HFFc6 (cell line): ENCODE measurements around the gene ADORA1. TPM values are rescaled to one million over a fixed set of nuclear protein-coding genes. Genes with fewer than 3 reads are reported as not detected.

Experiments
- DNase-seq: peaks from one replicate; pipeline ENCODE4 v3.0.0-alpha.2; 2018
- H3K27ac Mint-ChIP-seq: 2 replicates; pipeline ENCODE4 v1.8.0; 2020; ENCODE audit warnings: mild to moderate bottlenecking, mixed read lengths
- H3K27me3 Mint-ChIP-seq: 2 replicates; pipeline ENCODE4 v1.8.0; 2021; ENCODE audit warnings: mild to moderate bottlenecking, moderate library complexity, mixed read lengths; ENCODE audit not compliant: insufficient read depth
- H3K36me3 Mint-ChIP-seq: 2 replicates; pipeline ENCODE4 v1.8.0; 2021; ENCODE audit warnings: low read depth, mixed read lengths
- H3K4me1 Mint-ChIP-seq: 2 replicates; pipeline ENCODE4 v1.8.0; 2020; ENCODE audit warnings: low read depth, mixed read lengths
- H3K4me3 Mint-ChIP-seq: 2 replicates; pipeline ENCODE4 v1.8.0; 2020; ENCODE audit warnings: mild to moderate bottlenecking, moderate library complexity, mixed read lengths
- H3K9me3 Mint-ChIP-seq: 2 replicates; pipeline ENCODE4 v1.8.0; 2020; ENCODE audit warnings: mild to moderate bottlenecking, mixed read lengths
- CTCF ChIP-seq: fragments of 200-600 bp; sonication (generic); IDR thresholded peaks from 2 replicates; pipeline ENCODE4 v1.5.0; 2021; ENCODE audit warnings: antibody characterized with exemption, mild to moderate bottlenecking
- total RNA-seq, 6 experiments: library from RNA; stranded (reverse); fragmentation: NEBNext Ultra II Directional; extraction: Animal tissue kit (Norgen Biotek cat#: 25700); gene quantifications; 2 replicates in 1 of 6; 3 replicates in 5 of 6; pipeline ENCODE4 v1.2.3, GENCODE V29; 2021

ADORA1 gene
- total RNA-seq, 6 experiments from 2014 or later = 0.25 to 5.5 (median 0.53) TPM

DNA sequence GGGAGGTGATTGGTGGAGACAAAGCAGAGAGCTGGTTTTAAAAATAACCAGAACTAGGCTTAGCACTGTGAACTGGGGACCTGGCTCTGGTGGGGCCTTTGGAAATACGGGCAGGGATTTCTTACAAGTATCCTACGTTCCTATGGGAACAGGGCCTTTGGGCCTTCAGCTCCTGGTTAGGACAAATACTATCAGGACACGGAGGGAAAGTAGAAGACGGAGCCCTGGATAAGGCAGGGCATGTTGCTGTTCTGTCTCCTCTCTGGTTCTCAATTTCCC is 36.4 kb upstream of the ADORA1 start:
- Mint-ChIP-seq H3K4me3 (no peak overlapping the region), H3K27ac (no peak overlapping the region), H3K4me1 (no peaks in the 10 kb centered on the region; the same call in 1 of the 2 replicates), H3K36me3 (peaks cover 13% of the 10 kb centered on the region; the same call in 1 of the 2 replicates), H3K27me3 (peaks cover 35% of the 10 kb centered on the region), H3K9me3 (peaks cover 16% of the 10 kb centered on the region)
- DNase-seq = no peak
- TF ChIP-seq CTCF = no peak

GRCh38 chr1:203091761-203092330 is 35.7 kb upstream of the ADORA1 start:
- Mint-ChIP-seq H3K27ac (no peak overlapping the region), H3K27me3 (peaks cover 34% of the 10 kb centered on the region), H3K9me3 (peaks cover 16% of the 10 kb centered on the region), H3K4me3 (no peak overlapping the region), H3K4me1 (no peaks in the 10 kb centered on the region; the same call in 1 of the 2 replicates), H3K36me3 (peaks cover 13% of the 10 kb centered on the region; the same call in 1 of the 2 replicates)
- TF ChIP-seq CTCF = no peak
- DNase-seq = no peak

- Mint-ChIP-seq H3K36me3 (peaks cover 13% of the 10 kb centered on the region; the same call in 1 of the 2 replicates), H3K27me3 (peaks cover 45% of the 10 kb centered on the region), H3K4me1 (no peaks in the 10 kb centered on the region; the same call in 1 of the 2 replicates), H3K9me3 (peaks cover 16% of the 10 kb centered on the region), H3K4me3 (no peak overlapping the region), H3K27ac (no peak overlapping the region)
- TF ChIP-seq CTCF = no peak
- no peak for DNase-seq
Observed at GRCh38 chr1:203093754-203094410, 33.6 kb upstream of the ADORA1 start.

DNA sequence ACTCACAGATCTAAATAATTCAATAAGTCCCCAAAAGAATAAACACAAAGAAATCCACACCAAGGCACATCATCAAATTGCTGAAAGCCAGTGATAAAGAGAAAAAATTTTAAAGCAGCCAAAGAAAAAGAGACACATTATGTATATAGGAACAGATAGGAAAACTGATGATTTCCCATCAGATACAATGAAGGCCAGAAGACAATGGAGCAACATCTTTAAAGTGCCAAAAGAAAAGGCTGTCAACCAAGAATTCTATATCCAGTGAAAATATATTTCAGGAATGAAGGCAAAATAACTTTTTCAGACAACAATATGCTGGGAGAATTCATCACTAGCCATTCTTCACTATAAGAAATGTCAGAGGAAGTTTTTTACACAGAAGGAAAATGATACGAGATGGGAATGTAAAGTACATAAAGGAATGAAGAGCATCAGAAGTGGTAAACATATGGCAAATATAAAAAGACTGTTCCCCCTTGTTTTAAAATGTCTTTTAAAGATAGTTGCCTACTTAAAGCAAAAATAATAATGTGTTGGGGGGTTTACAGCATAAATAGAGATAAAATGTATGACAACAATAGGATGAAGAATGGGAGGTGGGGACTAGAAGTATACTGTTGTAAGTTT is 32.4 kb upstream of the ADORA1 start:
- H3K36me3 Mint-ChIP-seq = peaks cover 13% of the 10 kb centered on the region; the same call in 1 of the 2 replicates
- no peak for TF ChIP-seq CTCF
- H3K9me3 Mint-ChIP-seq = peaks cover 16% of the 10 kb centered on the region
- no peak overlapping the region for H3K27ac Mint-ChIP-seq
- no peaks in the 10 kb centered on the region; the same call in 1 of the 2 replicates for H3K4me1 Mint-ChIP-seq
- H3K4me3 Mint-ChIP-seq = no peak overlapping the region
- DNase-seq = no peak
- peaks cover 38% of the 10 kb centered on the region for H3K27me3 Mint-ChIP-seq

GRCh38 chr1:203096566-203096965 is 31.0 kb upstream of the ADORA1 start:
- Mint-ChIP-seq H3K27ac (no peak overlapping the region), H3K27me3 (peaks cover 39% of the 10 kb centered on the region), H3K4me3 (no peak overlapping the region), H3K9me3 (peaks cover 16% of the 10 kb centered on the region), H3K4me1 (no peaks in the 10 kb centered on the region), H3K36me3 (peaks cover 13% of the 10 kb centered on the region; the same call in 1 of the 2 replicates)
- no peak for TF ChIP-seq CTCF
- no peak for DNase-seq
